ENCODE data around the gene PRDM7. TPM values are rescaled to one million over a fixed set of nuclear protein-coding genes. Genes with fewer than 3 reads are reported as not detected.

Gene PRDM7
- total RNA-seq, 1 donor: not detected

DNA sequence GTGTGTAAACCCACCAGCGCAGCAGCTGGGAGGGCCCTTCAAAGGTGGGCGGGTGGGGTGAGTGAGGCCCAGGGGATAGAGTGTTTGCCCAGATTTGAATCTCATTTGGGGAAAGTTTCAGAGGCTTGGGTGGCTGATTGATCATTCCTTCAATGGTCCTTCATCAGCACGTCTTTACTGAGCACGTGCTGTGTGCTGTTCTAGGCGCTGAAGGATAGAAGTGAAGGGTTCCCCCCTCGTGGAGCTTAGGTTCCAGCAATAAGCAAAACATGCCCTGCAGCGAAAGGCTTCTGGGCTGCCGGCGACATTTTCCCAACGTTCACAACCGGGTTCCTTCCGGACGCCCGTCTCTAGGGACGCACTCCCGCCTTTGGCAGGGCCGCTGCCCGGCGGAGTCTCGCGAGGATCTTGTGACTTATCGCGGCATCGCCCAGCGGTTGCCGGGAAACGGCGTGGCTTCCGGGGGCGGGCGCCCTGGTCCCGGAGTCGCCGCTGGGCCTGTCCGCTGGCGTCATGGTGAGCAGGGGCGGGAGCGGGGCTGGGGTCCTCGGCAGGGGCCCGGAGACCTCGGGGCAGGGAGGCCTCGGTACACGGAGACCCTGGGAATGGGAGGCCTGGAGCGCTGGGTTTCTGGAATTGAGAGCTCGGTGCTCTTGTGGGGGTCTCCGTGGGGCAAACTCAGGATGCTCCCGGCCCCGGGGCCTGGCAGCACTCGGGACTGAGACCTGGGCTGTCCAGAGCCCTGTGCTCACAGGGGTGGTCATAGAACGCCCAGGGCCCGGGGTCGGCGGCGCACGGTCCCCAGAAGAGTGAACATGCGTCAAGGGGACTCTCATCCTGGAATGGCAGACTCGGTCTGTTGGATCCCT is 54.7 kb downstream of the PRDM7 start:
- Histone ChIP-seq H3K27ac (ENCODE audit: low read depth, low read length) (peak overlapping the region; percentile 69), H3K79me2 (ENCODE audit: insufficient read depth, low read length) (peaks cover 14% of the 10 kb centered on the region), H4K20me1 (ENCODE audit: insufficient read depth, low read length) (no peaks in the 10 kb centered on the region), H2AFZ (ENCODE audit: low read length) (peak overlapping the region; percentile 99), H3K27me3 (ENCODE audit: insufficient read depth, low read length) (peaks cover 4% of the 10 kb centered on the region), H3K36me3 (ENCODE audit: insufficient read depth, low read length) (no peaks in the 10 kb centered on the region), H3K4me2 (ENCODE audit: insufficient read depth, low read length) (peak overlapping the region; percentile 91), H3K4me3 (ENCODE audit: insufficient read depth, low read length) (peak overlapping the region; percentile 84), H3K4me1 (ENCODE audit: insufficient read depth, low read length) (peaks cover 28% of the 10 kb centered on the region), H3K9me3 (ENCODE audit: low read depth, low read length) (no peaks in the 10 kb centered on the region)
- peak; percentile 99 for DNase-seq (ENCODE audit: insufficient read length, low spot score, missing footprints)
- TF ChIP-seq, protein P1, sequence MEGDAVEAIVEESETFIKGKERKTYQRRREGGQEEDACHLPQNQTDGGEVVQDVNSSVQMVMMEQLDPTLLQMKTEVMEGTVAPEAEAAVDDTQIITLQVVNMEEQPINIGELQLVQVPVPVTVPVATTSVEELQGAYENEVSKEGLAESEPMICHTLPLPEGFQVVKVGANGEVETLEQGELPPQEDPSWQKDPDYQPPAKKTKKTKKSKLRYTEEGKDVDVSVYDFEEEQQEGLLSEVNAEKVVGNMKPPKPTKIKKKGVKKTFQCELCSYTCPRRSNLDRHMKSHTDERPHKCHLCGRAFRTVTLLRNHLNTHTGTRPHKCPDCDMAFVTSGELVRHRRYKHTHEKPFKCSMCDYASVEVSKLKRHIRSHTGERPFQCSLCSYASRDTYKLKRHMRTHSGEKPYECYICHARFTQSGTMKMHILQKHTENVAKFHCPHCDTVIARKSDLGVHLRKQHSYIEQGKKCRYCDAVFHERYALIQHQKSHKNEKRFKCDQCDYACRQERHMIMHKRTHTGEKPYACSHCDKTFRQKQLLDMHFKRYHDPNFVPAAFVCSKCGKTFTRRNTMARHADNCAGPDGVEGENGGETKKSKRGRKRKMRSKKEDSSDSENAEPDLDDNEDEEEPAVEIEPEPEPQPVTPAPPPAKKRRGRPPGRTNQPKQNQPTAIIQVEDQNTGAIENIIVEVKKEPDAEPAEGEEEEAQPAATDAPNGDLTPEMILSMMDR (IDR thresholded peaks at IDR 0.05; ENCODE audit: extremely low read depth, low read depth, low read length): no peak

DNA sequence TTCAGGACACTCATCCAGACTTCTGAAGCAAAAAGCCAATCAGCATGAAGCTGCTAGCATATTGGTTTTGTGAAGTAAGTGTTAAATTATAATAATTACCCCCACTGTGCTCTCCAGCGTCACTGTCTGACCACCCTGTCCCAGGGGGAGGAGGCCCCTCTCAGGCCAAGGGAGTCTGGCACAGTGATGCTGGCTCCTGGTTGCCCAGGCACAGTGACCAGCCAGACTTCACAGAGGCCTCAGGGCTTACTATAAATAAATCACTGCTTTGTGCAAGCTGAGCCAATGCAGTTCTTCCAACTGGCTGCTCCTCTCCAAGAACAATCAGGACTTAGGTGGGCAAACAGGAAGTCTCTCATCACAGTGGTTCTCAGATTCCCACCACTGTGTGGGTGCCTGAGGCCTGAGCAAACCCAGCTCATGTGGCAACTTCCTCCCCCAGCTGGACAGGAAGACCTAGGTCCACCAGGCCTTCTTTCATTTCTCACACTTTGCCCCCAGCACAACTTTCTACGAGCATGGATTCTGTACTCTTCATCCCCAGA is 56.2 kb downstream of the PRDM7 start:
- H3K4me2 ChIP-seq (ENCODE audit: insufficient read depth, low read length): peak overlapping the region; percentile 83
- H3K4me1 ChIP-seq (ENCODE audit: insufficient read depth, low read length): peaks cover 28% of the 10 kb centered on the region
- DNase-seq (ENCODE audit: insufficient read length, low spot score, missing footprints): peak; percentile 64
- peaks cover 4% of the 10 kb centered on the region for H3K27me3 ChIP-seq (ENCODE audit: insufficient read depth, low read length)
- H3K27ac ChIP-seq (ENCODE audit: low read depth, low read length): peak overlapping the region; percentile 67
- H3K79me2 ChIP-seq (ENCODE audit: insufficient read depth, low read length): peaks cover 14% of the 10 kb centered on the region
- no peaks in the 10 kb centered on the region for H3K36me3 ChIP-seq (ENCODE audit: insufficient read depth, low read length)
- TF ChIP-seq, protein P1 (IDR thresholded peaks at IDR 0.05; ENCODE audit: extremely low read depth, low read depth, low read length): no peak
- H3K4me3 ChIP-seq (ENCODE audit: insufficient read depth, low read length): no peak overlapping the region
- no peaks in the 10 kb centered on the region for H3K9me3 ChIP-seq (ENCODE audit: low read depth, low read length)
- no peaks in the 10 kb centered on the region for H4K20me1 ChIP-seq (ENCODE audit: insufficient read depth, low read length)
- H2AFZ ChIP-seq (ENCODE audit: low read length): peak overlapping the region; percentile 80

DNA sequence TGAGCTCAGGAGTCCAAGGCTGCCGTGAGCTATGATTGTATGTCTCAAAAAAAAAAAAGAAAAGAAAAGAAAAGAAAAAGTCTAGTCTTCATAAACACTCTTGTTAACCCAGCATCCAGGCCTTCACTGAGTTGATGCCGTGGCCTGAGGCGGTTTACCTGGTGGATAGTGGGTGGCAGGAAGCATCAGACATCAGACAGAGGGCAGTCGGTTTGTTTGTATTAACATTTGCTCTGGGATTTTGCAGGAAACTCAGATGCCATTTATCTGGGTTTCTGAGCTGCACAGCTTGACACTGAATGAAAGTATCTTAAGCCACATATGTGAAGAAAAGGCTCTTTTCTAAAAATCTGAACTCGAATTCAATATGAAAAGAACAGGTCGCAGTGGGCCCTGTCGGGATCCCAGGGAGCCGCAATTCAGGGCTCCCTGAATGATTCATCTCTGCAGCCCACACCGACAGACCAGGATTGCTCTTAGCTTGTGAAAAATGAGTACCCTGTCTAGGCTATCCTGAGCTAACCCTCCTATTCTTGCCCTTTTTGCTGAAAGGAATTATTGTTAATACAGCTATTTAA is 56.8 kb downstream of the PRDM7 start:
- Histone ChIP-seq H3K4me1 (ENCODE audit: insufficient read depth, low read length) (peaks cover 28% of the 10 kb centered on the region), H2AFZ (ENCODE audit: low read length) (no peak overlapping the region), H3K27me3 (ENCODE audit: insufficient read depth, low read length) (peaks cover 4% of the 10 kb centered on the region), H3K4me3 (ENCODE audit: insufficient read depth, low read length) (peak overlapping the region; percentile 70), H3K27ac (ENCODE audit: low read depth, low read length) (peak overlapping the region; percentile 67), H3K36me3 (ENCODE audit: insufficient read depth, low read length) (no peaks in the 10 kb centered on the region), H3K9me3 (ENCODE audit: low read depth, low read length) (no peaks in the 10 kb centered on the region), H3K4me2 (ENCODE audit: insufficient read depth, low read length) (peak overlapping the region; percentile 83), H4K20me1 (ENCODE audit: insufficient read depth, low read length) (no peaks in the 10 kb centered on the region), H3K79me2 (ENCODE audit: insufficient read depth, low read length) (peaks cover 14% of the 10 kb centered on the region)
- TF ChIP-seq, protein P1 (IDR thresholded peaks at IDR 0.05; ENCODE audit: extremely low read depth, low read depth, low read length): no peak
- peak; percentile 77 for DNase-seq (ENCODE audit: insufficient read length, low spot score, missing footprints)
